GM21390 (cell line): ENCODE measurements around the gene TSHR.
"Not testable (repeated sequence)": the region's sequence is repeated elsewhere in the genome, so short reads cannot be mapped to it uniquely, and the experiment has no call there.

Experiments
- ATAC-seq: cut with Tn5 transposase; IDR thresholded peaks from one replicate; pipeline ENCODE4 v1.9.1; 2021; ENCODE audit not compliant: unreplicated experiment

Gene TSHR

DNA sequence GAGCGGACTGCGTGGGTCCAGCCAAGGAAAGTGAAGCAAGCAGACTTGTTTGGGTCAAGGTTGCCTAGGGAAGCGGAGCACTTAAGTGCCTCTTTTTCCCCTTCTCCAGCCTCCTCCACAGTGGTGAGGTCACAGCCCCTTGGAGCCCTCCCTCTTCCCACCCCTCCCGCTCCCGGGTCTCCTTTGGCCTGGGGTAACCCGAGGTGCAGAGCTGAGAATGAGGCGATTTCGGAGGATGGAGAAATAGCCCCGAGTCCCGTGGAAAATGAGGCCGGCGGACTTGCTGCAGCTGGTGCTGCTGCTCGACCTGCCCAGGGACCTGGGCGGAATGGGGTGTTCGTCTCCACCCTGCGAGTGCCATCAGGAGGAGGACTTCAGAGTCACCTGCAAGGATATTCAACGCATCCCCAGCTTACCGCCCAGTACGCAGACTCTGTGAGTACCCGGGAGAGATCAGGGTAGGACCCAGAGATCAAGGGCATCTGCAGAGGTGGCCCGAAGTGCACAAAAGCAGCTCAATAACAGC, at the start of gene TSHR:
Gene TSHR (plus strand): TSS at position 206 of the 526 bp plus-strand sequence. CDS start 60 bp downstream, at position 266.
- no peak for ATAC-seq

DNA sequence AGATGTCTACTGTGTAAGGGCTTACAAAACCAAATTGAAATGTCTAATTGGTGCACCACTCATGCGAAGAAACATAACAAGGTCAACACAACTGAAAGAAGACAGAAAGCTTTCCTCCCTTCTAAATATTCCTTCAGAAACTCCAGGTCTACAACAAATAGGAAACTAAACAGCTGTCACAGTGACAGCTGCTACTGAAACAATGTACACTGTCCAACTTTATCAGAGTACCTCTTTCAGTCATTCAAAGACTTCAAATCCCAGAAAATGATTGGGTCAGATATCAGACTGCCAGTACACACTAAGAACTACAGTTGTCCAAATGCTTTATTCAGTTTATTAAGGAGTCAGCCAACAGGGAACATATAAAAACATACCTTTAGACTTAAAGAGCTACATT, 49.1 kb upstream of the TSHR start:
- no peak for ATAC-seq

- no peak for ATAC-seq
These were observed 48.5 kb upstream of the TSHR start for GRCh38 chr14:80906946-80907345.

DNA sequence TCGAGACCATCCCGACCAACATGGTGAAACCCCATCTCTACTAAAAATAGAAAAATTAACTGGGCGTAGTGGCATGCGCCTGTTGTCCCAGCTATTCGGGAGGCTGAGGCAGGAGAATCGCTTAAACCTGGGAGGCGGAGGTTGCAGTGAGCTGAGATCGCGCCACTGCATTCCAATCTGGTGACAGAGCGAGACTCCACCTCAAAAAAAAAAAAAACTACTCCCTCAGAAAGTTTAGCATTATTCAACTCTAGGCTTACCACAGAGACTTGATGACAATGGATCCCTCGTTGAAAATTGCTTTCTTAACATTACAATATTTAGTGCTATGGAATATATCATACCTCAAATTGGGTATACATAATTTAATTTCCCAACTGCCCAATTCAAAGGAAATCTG, 43.4 kb upstream of the TSHR start:
- ATAC-seq = not testable (repeated sequence)

DNA sequence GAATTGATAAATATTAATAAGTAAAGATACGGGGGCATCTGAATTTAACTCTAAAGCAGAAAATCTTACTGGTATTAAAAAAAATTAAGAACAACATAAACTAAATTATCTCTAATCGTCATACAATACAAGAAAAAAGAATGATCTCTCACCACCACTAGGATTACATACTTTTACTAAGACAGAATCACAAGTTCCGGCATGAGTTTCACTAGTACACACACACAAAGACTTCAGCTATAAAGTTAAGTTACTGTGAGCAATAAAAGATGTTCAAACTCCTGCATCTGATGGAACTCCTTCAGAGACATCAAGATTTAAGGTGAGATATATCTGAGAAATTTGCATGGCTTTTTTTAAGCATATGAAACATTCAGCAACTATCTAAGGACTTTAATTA, 35.8 kb upstream of the TSHR start:
- ATAC-seq = no peak

- no peak for ATAC-seq
These were observed 32.1 kb upstream of the TSHR start for GRCh38 chr14:80923368-80923767.

- ATAC-seq = no peak
These were observed 30.9 kb upstream of the TSHR start for GRCh38 chr14:80924365-80925103.

DNA sequence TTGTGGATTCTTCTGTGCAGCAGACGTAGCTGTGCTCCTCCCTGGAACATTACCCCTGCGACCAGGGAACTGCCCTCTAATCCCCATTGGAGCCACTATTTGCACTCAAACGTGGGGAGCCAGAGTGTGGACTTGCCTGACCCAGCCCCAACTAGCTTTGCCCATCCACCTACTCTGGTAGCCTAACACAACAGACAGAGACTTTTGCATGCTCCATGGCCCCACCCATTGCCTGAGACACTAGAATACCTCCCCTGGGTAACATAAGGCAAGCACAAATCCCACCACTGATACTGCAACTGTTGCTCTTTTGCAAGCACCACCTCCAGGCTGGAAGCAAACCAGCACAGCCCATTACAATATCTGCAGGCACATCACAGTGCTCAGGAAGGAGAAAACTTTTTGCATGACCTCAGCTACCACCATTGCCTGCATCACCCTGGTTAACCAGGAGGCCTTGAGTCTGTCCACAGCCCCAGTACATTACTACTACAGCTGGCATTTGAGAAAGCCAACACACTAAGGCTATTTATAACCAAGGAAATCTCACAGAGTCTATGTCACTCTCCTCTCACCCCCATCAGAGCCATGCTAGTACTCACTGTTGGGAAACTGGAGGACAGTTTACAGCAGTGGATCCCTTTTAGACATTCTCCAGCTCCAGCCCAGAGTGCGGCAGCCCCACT, 28.9 kb upstream of the TSHR start:
- no peak for ATAC-seq

DNA sequence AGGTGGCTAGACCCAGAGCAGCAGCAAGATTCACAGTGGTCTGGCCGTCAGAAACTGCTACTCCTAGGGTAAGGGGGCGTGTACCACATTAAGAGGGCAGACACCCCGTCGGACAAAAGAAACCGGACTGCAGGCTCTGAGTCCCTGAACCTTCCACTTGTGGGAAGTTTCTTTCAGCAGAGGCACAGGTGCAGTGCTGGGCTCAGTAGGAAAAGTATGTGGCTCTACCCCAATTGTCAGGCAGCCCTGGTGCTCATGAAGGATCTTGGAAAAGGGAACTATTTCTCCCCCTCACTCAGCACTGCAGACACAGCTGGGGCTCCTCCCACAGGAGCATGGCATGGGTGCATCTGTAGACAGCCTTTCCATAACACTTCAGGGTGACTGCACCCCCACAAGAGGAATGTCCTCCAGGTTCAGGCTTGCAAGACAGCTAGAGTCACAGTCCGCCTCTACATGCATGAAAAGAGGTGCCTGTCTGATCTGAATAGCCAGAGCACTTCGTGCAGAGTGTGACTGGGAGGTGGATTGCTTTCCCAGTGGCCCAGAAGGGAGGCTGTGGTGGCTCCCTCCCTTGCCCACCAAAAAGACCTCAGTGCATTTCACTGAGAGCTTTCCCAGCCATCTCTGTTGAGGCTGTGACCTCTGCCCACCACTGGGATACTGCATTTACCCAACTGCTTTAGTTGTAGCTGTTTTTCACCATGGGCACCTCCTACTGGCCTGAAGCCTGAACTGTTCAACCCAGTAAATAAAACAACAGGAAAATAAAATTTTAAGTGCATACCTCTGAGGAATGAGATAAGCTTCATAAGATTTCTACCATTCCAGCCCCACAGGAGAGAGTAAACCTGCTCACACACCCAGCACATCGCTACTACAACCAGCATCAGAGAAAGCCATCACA, 28.1 kb upstream of the TSHR start:
- ATAC-seq = no peak

GRCh38 chr14:80930095-80930494, 25.3 kb upstream of the TSHR start:
- ATAC-seq = no peak

- peak; percentile 98 for ATAC-seq
These were observed 24.5 kb upstream of the TSHR start for GRCh38 chr14:80930836-80931389.

DNA sequence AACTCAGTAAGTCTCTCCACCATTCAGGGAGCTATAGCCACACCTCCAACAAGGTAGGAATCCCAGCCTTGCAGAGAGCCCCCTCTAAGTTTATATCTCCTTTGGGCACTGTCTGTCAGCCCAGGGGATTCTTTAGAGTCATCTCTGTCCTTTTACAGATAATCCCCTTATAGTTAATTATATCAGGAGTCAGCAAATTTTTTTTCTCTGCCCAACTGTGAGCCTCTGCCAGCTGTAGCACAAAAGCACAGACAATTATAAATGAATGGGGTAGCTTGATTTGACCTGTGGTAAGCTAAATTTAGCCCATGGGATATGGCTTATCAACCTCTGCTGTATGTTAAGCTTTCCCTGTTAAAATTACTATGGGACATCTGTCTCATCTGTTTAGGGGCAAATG, 22.1 kb upstream of the TSHR start:
- no peak for ATAC-seq

DNA sequence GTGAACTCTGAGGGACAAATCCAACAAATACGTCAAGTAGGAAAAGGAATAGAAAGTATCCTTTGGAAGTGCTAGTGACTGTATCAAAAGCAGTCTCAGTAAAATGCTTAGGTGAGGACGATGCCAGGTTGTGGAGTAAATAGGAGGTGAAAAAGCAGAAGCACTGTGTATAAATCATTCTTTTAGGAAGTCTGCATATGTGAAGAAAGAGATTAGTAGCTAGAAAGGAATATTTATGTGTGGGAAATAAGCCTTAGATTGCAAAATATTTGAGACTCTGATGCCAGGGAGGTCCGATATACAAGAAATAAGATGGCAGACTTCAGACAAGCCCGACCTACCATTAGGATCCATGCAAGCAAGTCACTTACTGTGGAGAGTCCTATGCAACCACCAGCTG, 21.7 kb upstream of the TSHR start:
- no peak for ATAC-seq

- no peak for ATAC-seq
These were observed 15.3 kb upstream of the TSHR start for GRCh38 chr14:80940146-80940545.

GRCh38 chr14:80941241-80942185, 13.9 kb upstream of the TSHR start, which contains the start of gene CEP128:
Gene CEP128 (minus strand): TSS chr14:80941738.
- ATAC-seq = peak; percentile 97

- peak; percentile 22 for ATAC-seq
These were observed 13.2 kb upstream of the TSHR start for GRCh38 chr14:80942191-80942600.

DNA sequence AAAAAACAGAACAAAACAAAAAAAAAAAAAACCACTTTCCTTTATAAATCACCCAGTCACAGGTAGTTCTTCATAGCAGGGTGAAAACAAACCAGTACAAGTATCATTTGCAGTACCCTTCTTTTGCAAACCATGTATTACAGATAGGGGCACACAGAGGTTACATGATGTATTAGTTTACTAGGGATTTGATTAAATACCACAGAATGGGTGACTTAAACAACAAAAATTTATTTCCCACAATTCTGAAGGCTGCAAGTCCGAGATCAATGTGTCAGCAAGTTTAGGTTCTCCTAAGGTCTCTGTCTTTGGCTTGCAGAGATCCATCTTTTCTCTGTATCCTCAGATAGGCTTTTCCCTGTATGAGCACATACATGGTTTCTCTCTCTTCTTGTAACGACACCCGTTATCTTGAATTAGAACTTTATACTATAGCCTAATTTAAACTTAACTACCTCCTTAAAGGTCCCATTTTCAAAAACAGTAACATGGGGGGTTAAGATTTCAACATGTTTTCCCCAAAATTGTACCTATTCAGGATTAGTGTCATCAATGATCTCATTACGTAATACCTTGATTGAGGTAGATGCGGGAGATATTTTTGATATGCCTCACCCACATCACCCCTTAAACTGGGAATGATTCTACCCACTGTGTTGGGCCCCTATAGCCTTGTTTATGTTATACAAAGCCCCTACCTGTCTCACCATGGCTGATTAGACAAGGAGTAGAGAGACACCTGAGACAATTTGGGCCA, 10.4 kb upstream of the TSHR start:
- no peak for ATAC-seq

- no peak for ATAC-seq
These were observed 9.2 kb upstream of the TSHR start for GRCh38 chr14:80946187-80946586.

DNA sequence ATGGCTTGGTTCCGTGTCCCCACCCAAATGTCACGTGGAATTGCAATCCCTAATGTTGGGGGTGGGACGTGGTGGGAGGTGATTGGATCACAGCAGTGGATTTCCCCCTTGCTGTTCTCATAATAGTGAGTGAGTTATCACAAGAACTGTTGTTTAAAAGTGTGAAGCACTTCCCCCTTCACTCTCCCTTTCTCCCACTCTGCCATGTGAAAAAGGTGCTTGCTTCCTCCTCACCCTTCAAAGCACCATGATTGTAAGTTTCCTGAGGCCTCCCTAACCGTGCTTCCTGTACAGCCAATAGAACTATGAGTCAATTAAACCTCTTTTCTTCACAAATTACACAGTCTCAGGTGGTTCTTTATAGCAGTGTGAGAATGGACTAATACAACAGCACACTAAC, 8.6 kb upstream of the TSHR start:
- no peak for ATAC-seq
